A549 (cell line): ENCODE measurements around the gene C5orf63. TPM values are rescaled to one million over a fixed set of nuclear protein-coding genes. Genes with fewer than 3 reads are reported as not detected.

ENCODE experiments used
- ATAC-seq, 2 experiments: fragments of 200-7000 bp in 1 of 2; fragments of >200 bp in 1 of 2; cut with Nextera tagmentation in 1 of 2; cut with Tn5 transposase in 1 of 2; 3 replicates each; pipeline versions ENCODE4 v1.8.0 to v1.9.1; 2018 to 2020; ENCODE audit warnings: mild to moderate bottlenecking in 1 of 2, moderate library complexity in 1 of 2
- CTCF ChIA-PET: fragments of 300-600 bp; sonication (Branson Sonifier 250); formaldehyde crosslinking; extraction: SDS; loops from one replicate; lab custom pipeline; 2021; ENCODE audit warnings: antibody characterized with exemption, inconsistent platforms; lab: Yijun Ruan, JAX
- POLR2A ChIA-PET: fragments of 350-600 bp; formaldehyde crosslinking; extraction: SDS; loops from one replicate; lab custom pipeline; 2021; ENCODE audit warnings: antibody characterized with exemption, inconsistent platforms; lab: Yijun Ruan, JAX
- DNase-seq, 2 experiments: peaks; one replicate each; pipeline versions ENCODE4 v3.0.0 to v3.0.0-alpha.2; 2011 to 2016; ENCODE audit warnings: low read depth in 1 of 2, low spot score in 1 of 2
- FAIRE-seq: peaks from 2 replicates; lab custom pipeline; 2011; peaks lifted over from hg19 to GRCh38; lab: Jason Lieb, UNC
- H3K27ac ChIP-seq, 2 experiments: fragments of >200 bp; sonication (Bioruptor Twin); formaldehyde crosslinking; 3 replicates each; pipeline ENCODE4 v1.5.1; 2016 to 2017
- H3K4me1 ChIP-seq: fragments of >200 bp; sonication (Bioruptor Twin); formaldehyde crosslinking; 3 replicates; pipeline ENCODE4 v1.6.1; 2016
- H3K4me2 ChIP-seq: fragments of >200 bp; sonication (Bioruptor Twin); formaldehyde crosslinking; 3 replicates; pipeline ENCODE4 v1.6.1; 2016
- H3K4me3 ChIP-seq: fragments of >200 bp; sonication (Bioruptor Twin); formaldehyde crosslinking; 3 replicates; pipeline ENCODE4 v1.5.1; 2016
- H3K9me3 ChIP-seq: fragments of >200 bp; sonication (Bioruptor Twin); formaldehyde crosslinking; 3 replicates; pipeline ENCODE4 v1.6.1; 2016
- CBX2 ChIP-seq: fragments of 200-600 bp; sonication (generic); IDR thresholded peaks from 2 replicates; pipeline ENCODE4 v1.6.1; 2016; ENCODE audit warnings: low read depth, mild to moderate bottlenecking, borderline replicate concordance
- CBX8 ChIP-seq: fragments of 200-600 bp; sonication (generic); IDR thresholded peaks from 2 replicates; pipeline ENCODE4 v1.6.1; 2016
- CHD2 ChIP-seq: fragments of 150-350 bp; IDR thresholded peaks from 2 replicates; pipeline ENCODE4 v1.6.1; 2014; ENCODE audit warnings: low read length; ENCODE audit not compliant: partially characterized antibody
- EHF ChIP-seq: fragments of 250-450 bp; sonication (Bioruptor Pico); IDR thresholded peaks from 2 replicates; pipeline ENCODE4 v1.5.0; 2020; ENCODE audit warnings: mild to moderate bottlenecking
- ESRRA ChIP-seq: fragments of 150-350 bp; IDR thresholded peaks from 2 replicates; pipeline ENCODE4 v1.6.1; 2014; ENCODE audit warnings: mild to moderate bottlenecking, low read length, borderline replicate concordance
- HOXA7 ChIP-seq: fragments of 250-450 bp; sonication (Bioruptor Pico); IDR thresholded peaks from 2 replicates; pipeline ENCODE4 v1.5.0; 2020; ENCODE audit warnings: mild to moderate bottlenecking, moderate library complexity
- HOXB5 ChIP-seq: fragments of 250-450 bp; sonication (Bioruptor Pico); IDR thresholded peaks from 2 replicates; pipeline ENCODE4 v1.5.0; 2020; ENCODE audit warnings: mild to moderate bottlenecking, moderate library complexity
- KDM5A ChIP-seq: fragments of 200-600 bp; sonication (generic); IDR thresholded peaks from 2 replicates; pipeline ENCODE4 v1.6.1; 2016; ENCODE audit warnings: antibody characterized with exemption, mild to moderate bottlenecking
- MYC ChIP-seq: IDR thresholded peaks from 2 replicates; pipeline ENCODE4 v1.6.1; 2012; ENCODE audit warnings: mild to moderate bottlenecking, inconsistent platforms, low read length, improper control_type of control experiment, borderline replicate concordance
- POLR2A ChIP-seq: IDR thresholded peaks from 2 replicates; pipeline ENCODE4 v1.6.1; 2012; ENCODE audit warnings: mild to moderate bottlenecking, low read length
- RAD21 ChIP-seq, 2 experiments: fragments of >200 bp in 1 of 2; sonication (Bioruptor Twin) in 1 of 2; formaldehyde crosslinking in 1 of 2; IDR thresholded peaks in 1 of 2; conservative IDR thresholded peaks in 1 of 2; 2 replicates in 1 of 2; 3 replicates in 1 of 2; pipeline ENCODE4 v1.6.1; 2012 to 2018; ENCODE audit warnings: inconsistent platforms in 1 of 2
- RARB ChIP-seq: fragments of 250-450 bp; sonication (Bioruptor Pico); IDR thresholded peaks from 2 replicates; pipeline ENCODE4 v1.8.0; 2021; ENCODE audit warnings: mild to moderate bottlenecking, moderate library complexity
- SREBF2 ChIP-seq: fragments of 450-650 bp; IDR thresholded peaks from 2 replicates; pipeline ENCODE4 v1.6.1; 2014; ENCODE audit warnings: mild to moderate bottlenecking, moderate library complexity
- ZC3H11A ChIP-seq: fragments of 450-650 bp; IDR thresholded peaks from 2 replicates; pipeline ENCODE4 v1.6.1; 2014; ENCODE audit warnings: antibody characterized with exemption, mild to moderate bottlenecking
- ZFP36 ChIP-seq: fragments of 450-650 bp; IDR thresholded peaks from 2 replicates; pipeline ENCODE4 v1.6.1; 2014; ENCODE audit warnings: borderline replicate concordance; ENCODE audit not compliant: partially characterized antibody
- ZSCAN20 ChIP-seq: fragments of 250-450 bp; sonication (Bioruptor Pico); IDR thresholded peaks from 2 replicates; pipeline ENCODE4 v1.8.0; 2022; ENCODE audit warnings: mild to moderate bottlenecking, moderate library complexity
- WGBS: methylation state at CpG from one replicate; pipeline ENCODE4 v1.1.6; 2017; ENCODE audit errors: missing lambda C conversion rate; 5-methylcytosine and 5-hydroxymethylcytosine counted together
- polyA plus RNA-seq, 4 experiments: library from polyadenylated mRNA; depleted of rRNA in 3 of 4; stranded (reverse); fragments of >200 nt; fragmentation: RNase III in 1 of 4; extraction: RNeasy Plus Mini Kit Qiagen cat#74134 plus additional on column Dnase treatment in 1 of 4; gene quantifications; 2 replicates in 3 of 4; 3 replicates in 1 of 4; pipeline ENCODE4 v1.2.3, GENCODE V29; 2011 to 2017
- TF ChIP-seq, protein P1 (sequence below): fragments of >200 bp; sonication (Bioruptor Twin); formaldehyde crosslinking; IDR thresholded peaks from 2 replicates; pipeline ENCODE4 v1.6.1; 2016
- TF ChIP-seq, protein P2 (sequence below): fragments of >200 bp; sonication (Bioruptor Twin); formaldehyde crosslinking; IDR thresholded peaks from 3 replicates; pipeline ENCODE4 v1.5.1; 2016
- TF ChIP-seq, protein P3 (sequence below): IDR thresholded peaks from 2 replicates; pipeline ENCODE4 v1.6.1; 2012
- TF ChIP-seq, protein P4 (sequence below): fragments of 200-600 bp; sonication (generic); IDR thresholded peaks from 2 replicates; pipeline ENCODE4 v1.6.1; 2016; ENCODE audit warnings: antibody characterized with exemption, mild to moderate bottlenecking, moderate library complexity
- TF ChIP-seq, protein P5 (sequence below): fragments of 250-450 bp; sonication (Bioruptor Pico); IDR thresholded peaks from 2 replicates; pipeline ENCODE4 v1.5.0; 2020; ENCODE audit warnings: low read depth, mild to moderate bottlenecking, moderate library complexity
- TF ChIP-seq, protein P6 (sequence below): IDR thresholded peaks from 2 replicates; pipeline ENCODE4 v1.6.1; 2012
- TF ChIP-seq, protein P7 (sequence below): fragments of 450-650 bp; IDR thresholded peaks from 2 replicates; pipeline ENCODE4 v1.6.1; 2014; ENCODE audit warnings: antibody characterized with exemption
- TF ChIP-seq, protein P8 (sequence below): fragments of >200 bp; sonication (Bioruptor Twin); formaldehyde crosslinking; IDR thresholded peaks from 3 replicates; pipeline ENCODE4 v1.6.1; 2016

Gene C5orf63
- polyA plus RNA-seq, 2 of the 4 experiments (the other 2 are of a cell fraction): 4.1 to 10.9 TPM

DNA sequence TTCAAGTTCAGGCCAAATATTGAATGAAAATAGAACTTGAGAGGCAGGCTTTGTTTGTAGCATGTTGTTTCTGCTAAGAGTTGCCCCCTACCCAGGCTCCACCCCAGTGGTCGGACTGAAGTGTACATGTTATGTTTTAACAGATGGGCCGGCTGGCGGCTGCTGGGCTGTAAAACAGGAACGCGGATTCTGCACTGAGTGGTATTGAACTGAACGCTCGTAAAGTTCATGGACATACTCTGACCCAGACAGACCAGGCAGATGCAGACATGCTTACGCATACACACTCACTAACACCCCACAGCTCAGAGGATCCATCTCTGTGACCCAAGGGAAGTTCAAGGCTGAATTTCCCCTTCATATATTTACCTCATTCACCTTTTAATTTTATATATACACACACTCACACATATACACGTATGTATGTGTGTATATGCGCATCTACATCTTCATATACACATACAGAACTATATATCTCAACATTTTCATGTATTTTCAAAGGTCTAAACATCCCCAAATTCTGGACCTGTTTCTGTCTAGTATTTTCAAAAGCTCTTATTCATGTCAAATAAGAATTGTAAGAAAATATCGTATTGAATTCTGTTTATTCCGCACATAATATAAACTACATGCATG, 44.4 kb downstream of the C5orf63 start:
- peak overlapping the region; percentile 98 for H3K4me2 ChIP-seq
- H3K4me1 ChIP-seq: 0 out of 3 replicates have a peak, but pooled peaks cover 3% of the 10 kb centered on the region
- FAIRE-seq (no peak), DNase-seq (no peak), ATAC-seq (no peak)
- WGBS: 78% methylated on average over 12 of the region's 12 CpGs
- no peak overlapping the region for H3K4me3 ChIP-seq
- TF ChIP-seq, protein P1, sequence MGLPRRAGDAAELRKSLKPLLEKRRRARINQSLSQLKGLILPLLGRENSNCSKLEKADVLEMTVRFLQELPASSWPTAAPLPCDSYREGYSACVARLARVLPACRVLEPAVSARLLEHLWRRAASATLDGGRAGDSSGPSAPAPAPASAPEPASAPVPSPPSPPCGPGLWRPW: no peak
- TF ChIP-seq KDM5A: no peak
- no peak for TF ChIP-seq MYC
- no peak for TF ChIP-seq HOXB5 (CRISPR knock-in tag)
- TF ChIP-seq ZSCAN20: no peak
- TF ChIP-seq CHD2: no peak
- TF ChIP-seq, protein P2, sequence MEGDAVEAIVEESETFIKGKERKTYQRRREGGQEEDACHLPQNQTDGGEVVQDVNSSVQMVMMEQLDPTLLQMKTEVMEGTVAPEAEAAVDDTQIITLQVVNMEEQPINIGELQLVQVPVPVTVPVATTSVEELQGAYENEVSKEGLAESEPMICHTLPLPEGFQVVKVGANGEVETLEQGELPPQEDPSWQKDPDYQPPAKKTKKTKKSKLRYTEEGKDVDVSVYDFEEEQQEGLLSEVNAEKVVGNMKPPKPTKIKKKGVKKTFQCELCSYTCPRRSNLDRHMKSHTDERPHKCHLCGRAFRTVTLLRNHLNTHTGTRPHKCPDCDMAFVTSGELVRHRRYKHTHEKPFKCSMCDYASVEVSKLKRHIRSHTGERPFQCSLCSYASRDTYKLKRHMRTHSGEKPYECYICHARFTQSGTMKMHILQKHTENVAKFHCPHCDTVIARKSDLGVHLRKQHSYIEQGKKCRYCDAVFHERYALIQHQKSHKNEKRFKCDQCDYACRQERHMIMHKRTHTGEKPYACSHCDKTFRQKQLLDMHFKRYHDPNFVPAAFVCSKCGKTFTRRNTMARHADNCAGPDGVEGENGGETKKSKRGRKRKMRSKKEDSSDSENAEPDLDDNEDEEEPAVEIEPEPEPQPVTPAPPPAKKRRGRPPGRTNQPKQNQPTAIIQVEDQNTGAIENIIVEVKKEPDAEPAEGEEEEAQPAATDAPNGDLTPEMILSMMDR: no peak
- TF ChIP-seq, protein P3, sequence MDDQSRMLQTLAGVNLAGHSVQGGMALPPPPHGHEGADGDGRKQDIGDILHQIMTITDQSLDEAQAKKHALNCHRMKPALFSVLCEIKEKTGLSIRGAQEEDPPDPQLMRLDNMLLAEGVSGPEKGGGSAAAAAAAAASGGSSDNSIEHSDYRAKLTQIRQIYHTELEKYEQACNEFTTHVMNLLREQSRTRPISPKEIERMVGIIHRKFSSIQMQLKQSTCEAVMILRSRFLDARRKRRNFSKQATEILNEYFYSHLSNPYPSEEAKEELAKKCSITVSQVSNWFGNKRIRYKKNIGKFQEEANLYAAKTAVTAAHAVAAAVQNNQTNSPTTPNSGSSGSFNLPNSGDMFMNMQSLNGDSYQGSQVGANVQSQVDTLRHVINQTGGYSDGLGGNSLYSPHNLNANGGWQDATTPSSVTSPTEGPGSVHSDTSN: no peak
- no peak for TF ChIP-seq CBX8
- TF ChIP-seq SREBF2: no peak
- TF ChIP-seq, protein P4, sequence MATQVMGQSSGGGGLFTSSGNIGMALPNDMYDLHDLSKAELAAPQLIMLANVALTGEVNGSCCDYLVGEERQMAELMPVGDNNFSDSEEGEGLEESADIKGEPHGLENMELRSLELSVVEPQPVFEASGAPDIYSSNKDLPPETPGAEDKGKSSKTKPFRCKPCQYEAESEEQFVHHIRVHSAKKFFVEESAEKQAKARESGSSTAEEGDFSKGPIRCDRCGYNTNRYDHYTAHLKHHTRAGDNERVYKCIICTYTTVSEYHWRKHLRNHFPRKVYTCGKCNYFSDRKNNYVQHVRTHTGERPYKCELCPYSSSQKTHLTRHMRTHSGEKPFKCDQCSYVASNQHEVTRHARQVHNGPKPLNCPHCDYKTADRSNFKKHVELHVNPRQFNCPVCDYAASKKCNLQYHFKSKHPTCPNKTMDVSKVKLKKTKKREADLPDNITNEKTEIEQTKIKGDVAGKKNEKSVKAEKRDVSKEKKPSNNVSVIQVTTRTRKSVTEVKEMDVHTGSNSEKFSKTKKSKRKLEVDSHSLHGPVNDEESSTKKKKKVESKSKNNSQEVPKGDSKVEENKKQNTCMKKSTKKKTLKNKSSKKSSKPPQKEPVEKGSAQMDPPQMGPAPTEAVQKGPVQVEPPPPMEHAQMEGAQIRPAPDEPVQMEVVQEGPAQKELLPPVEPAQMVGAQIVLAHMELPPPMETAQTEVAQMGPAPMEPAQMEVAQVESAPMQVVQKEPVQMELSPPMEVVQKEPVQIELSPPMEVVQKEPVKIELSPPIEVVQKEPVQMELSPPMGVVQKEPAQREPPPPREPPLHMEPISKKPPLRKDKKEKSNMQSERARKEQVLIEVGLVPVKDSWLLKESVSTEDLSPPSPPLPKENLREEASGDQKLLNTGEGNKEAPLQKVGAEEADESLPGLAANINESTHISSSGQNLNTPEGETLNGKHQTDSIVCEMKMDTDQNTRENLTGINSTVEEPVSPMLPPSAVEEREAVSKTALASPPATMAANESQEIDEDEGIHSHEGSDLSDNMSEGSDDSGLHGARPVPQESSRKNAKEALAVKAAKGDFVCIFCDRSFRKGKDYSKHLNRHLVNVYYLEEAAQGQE: no peak
- TF ChIP-seq CBX2: no peak
- no peak for TF ChIP-seq RAD21 (conservative IDR thresholded peaks at IDR 0.05 in 1 of 2, IDR thresholded peaks at IDR 0.05 in 1 of 2)
- TF ChIP-seq ZC3H11A: no peak
- no peak for TF ChIP-seq EHF (CRISPR knock-in tag)
- TF ChIP-seq, protein P5, sequence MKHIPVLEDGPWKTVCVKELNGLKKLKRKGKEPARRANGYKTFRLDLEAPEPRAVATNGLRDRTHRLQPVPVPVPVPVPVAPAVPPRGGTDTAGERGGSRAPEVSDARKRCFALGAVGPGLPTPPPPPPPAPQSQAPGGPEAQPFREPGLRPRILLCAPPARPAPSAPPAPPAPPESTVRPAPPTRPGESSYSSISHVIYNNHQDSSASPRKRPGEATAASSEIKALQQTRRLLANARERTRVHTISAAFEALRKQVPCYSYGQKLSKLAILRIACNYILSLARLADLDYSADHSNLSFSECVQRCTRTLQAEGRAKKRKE: no peak
- TF ChIP-seq ESRRA: no peak
- POLR2A ChIA-PET: interaction anchor here (1.0 kb wide), 1 partner anchor 45 kb away, joined by 3 read pairs; the partner anchor contains the start of gene C5orf63
- no peaks in the 10 kb centered on the region for H3K9me3 ChIP-seq
- CTCF ChIA-PET: interaction anchor here (1.0 to 1.5 kb wide), 2 partner anchors 10 to 58 kb away, joined by 4 read pairs; no protein-coding TSS in a partner anchor
- no peak overlapping the region for H3K27ac ChIP-seq

DNA sequence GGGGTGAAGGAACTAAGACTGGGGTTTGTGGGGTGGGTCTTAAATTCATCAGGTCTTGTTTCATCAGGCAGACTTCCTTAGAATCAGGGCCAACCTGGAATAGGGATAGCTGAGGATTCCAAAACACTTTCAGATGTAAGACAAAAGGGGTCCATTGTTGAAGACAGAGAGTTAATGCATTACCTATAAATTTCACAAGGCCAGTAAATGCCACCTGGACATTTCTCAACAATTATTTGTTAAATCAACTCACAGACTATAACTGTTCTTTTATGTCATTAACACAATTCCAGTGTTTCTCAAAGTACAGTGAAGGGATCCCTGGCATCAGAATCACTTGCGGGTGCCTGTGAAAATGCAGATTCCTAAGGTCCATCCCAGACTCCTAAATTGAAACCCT, 45.8 kb downstream of the C5orf63 start:
- TF ChIP-seq ZSCAN20 (no peak), HOXA7 (CRISPR knock-in tag) (no peak), ZFP36 (no peak), RARB (CRISPR knock-in tag) (no peak), POLR2A (no peak)
- TF ChIP-seq, protein P6, sequence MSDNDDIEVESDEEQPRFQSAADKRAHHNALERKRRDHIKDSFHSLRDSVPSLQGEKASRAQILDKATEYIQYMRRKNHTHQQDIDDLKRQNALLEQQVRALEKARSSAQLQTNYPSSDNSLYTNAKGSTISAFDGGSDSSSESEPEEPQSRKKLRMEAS: no peak
- TF ChIP-seq, protein P7, sequence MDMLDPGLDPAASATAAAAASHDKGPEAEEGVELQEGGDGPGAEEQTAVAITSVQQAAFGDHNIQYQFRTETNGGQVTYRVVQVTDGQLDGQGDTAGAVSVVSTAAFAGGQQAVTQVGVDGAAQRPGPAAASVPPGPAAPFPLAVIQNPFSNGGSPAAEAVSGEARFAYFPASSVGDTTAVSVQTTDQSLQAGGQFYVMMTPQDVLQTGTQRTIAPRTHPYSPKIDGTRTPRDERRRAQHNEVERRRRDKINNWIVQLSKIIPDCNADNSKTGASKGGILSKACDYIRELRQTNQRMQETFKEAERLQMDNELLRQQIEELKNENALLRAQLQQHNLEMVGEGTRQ: no peak
- TF ChIP-seq, protein P1: no peak
- TF ChIP-seq, protein P8, sequence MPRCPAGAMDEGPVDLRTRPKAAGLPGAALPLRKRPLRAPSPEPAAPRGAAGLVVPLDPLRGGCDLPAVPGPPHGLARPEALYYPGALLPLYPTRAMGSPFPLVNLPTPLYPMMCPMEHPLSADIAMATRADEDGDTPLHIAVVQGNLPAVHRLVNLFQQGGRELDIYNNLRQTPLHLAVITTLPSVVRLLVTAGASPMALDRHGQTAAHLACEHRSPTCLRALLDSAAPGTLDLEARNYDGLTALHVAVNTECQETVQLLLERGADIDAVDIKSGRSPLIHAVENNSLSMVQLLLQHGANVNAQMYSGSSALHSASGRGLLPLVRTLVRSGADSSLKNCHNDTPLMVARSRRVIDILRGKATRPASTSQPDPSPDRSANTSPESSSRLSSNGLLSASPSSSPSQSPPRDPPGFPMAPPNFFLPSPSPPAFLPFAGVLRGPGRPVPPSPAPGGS: no peak
- TF ChIP-seq, protein P3: no peak
- TF ChIP-seq, all 56 proteins: peak for 0
- Histone ChIP-seq H3K9me3 (no peaks in the 10 kb centered on the region), H3K27ac (no peak overlapping the region), H3K4me2 (no peak overlapping the region), H3K4me3 (no peak overlapping the region), H3K4me1 (0 out of 3 replicates have a peak, but pooled peaks cover 3% of the 10 kb centered on the region)
- ChIA-PET POLR2A (no interaction called here), CTCF (no interaction called here)
- DNase-seq (no peak), FAIRE-seq (no peak), ATAC-seq (no peak)
- WGBS: 92% methylated on average over 1 of the region's 1 CpG
